Measurements from ENCODE around the gene TNIK.
A peak's percentile ranks its signal among the peaks of the same experiment; 100 is the strongest.

The TNIK gene

GRCh38 chr3:171160325-171160724 is 299.9 kb downstream of the TNIK start:
- Histone ChIP-seq H3K27me3 (ENCODE audit: control insufficient read depth in 1 of 2, insufficient read depth in 1 of 2, low read length in 2 of 2) (no peaks in the 10 kb centered on the region), H3K4me3 (ENCODE audit: insufficient read depth in 1 of 2, low read depth in 1 of 2, low read length in 2 of 2) (no peak overlapping the region), H3K4ac (ENCODE audit: low read depth in 1 of 2, low read length in 2 of 2) (no peak overlapping the region), H3K36me3 (ENCODE audit: control insufficient read depth in 1 of 2, insufficient read depth in 2 of 2, low read depth in 1 of 2, low read length in 2 of 2) (peaks cover 22 to 26% of the 10 kb centered on the region in 2 experiments), H3K23ac (ENCODE audit: low read length in 2 of 2) (no peak overlapping the region), H2BK12ac (ENCODE audit: low read length in 2 of 2) (no peak overlapping the region), H4K8ac (ENCODE audit: low read length) (no peak overlapping the region), H2AFZ (ENCODE audit: low read depth, low read length) (no peak overlapping the region), H3K14ac (ENCODE audit: low read length in 2 of 2) (no peak overlapping the region), H3K79me1 (replicated peaks; ENCODE audit: low read length, poor library complexity, severe bottlenecking) (no peaks in the 10 kb centered on the region), H2BK15ac (ENCODE audit: low read depth, poor library complexity, severe bottlenecking) (no peak overlapping the region), H4K91ac (ENCODE audit: low read length) (no peak overlapping the region), H2BK5ac (ENCODE audit: low read depth, low read length, poor library complexity, severe bottlenecking) (no peak overlapping the region), H2AK5ac (ENCODE audit: low read length, severe bottlenecking) (no peak overlapping the region), H3K27ac (ENCODE audit: low read length, poor library complexity, severe bottlenecking) (no peak overlapping the region), H3K4me1 (ENCODE audit: control insufficient read depth, insufficient read depth, low read depth, low read length) (peaks cover 11% of the 10 kb centered on the region), H2BK120ac (ENCODE audit: low read depth, low read length) (no peak overlapping the region), H3K9me3 (ENCODE audit: control insufficient read depth, low read length) (peaks cover 9% of the 10 kb centered on the region), H3K4me2 (ENCODE audit: low read length, poor library complexity, severe bottlenecking) (no peak overlapping the region), H3K9ac (ENCODE audit: low read length) (no peak overlapping the region), H3K18ac (ENCODE audit: low read depth in 1 of 2, low read length in 2 of 2) (no peak overlapping the region)
- no CpG with 5 or more reads among the region's 1 CpG for WGBS
- no peak for DNase-seq

DNA sequence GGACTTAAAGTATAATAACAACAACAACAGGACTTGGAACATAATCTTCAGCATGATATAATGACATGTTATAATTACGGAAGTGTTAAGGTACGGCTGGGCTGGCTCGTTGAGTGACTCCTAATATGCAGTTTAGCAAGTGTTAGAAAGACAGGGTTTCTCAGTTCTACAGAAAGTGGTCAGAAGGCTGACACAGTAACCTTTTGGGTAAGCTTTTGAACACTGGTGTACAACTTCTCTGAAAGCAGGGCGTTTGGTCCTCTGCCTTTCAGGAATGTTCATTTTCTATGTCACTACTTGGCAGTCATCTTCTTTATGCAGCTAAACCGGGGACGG is 300.4 kb downstream of the TNIK start:
- no peak for DNase-seq
- H3K9me3 ChIP-seq (ENCODE audit: control insufficient read depth, low read length), result peaks cover 9% of the 10 kb centered on the region

GRCh38 chr3:171159024-171159821 is 301.0 kb downstream of the TNIK start:
- H3K4ac ChIP-seq (ENCODE audit: low read depth in 1 of 2, low read length in 2 of 2), result no peak overlapping the region
- H3K36me3 ChIP-seq (ENCODE audit: control insufficient read depth in 1 of 2, insufficient read depth in 2 of 2, low read depth in 1 of 2, low read length in 2 of 2), result peaks cover 22 to 25% of the 10 kb centered on the region in 2 experiments
- H2AK5ac ChIP-seq (ENCODE audit: low read length, severe bottlenecking), result no peak overlapping the region
- WGBS, result 91% methylated on average over 17 of the region's 20 CpGs
- H3K18ac ChIP-seq (ENCODE audit: low read depth in 1 of 2, low read length in 2 of 2), result no peak overlapping the region
- no peak overlapping the region for H3K23ac ChIP-seq (ENCODE audit: low read length in 2 of 2)
- H3K4me1 ChIP-seq (ENCODE audit: control insufficient read depth, insufficient read depth, low read depth, low read length), result peaks cover 13% of the 10 kb centered on the region
- H2BK15ac ChIP-seq (ENCODE audit: low read depth, poor library complexity, severe bottlenecking), result no peak overlapping the region
- H2AFZ ChIP-seq (ENCODE audit: low read depth, low read length), result no peak overlapping the region
- H2BK120ac ChIP-seq (ENCODE audit: low read depth, low read length), result no peak overlapping the region
- no peak overlapping the region for H3K9ac ChIP-seq (ENCODE audit: low read length)
- no peaks in the 10 kb centered on the region for H3K27me3 ChIP-seq (ENCODE audit: control insufficient read depth in 1 of 2, insufficient read depth in 1 of 2, low read length in 2 of 2)
- H2BK5ac ChIP-seq (ENCODE audit: low read depth, low read length, poor library complexity, severe bottlenecking), result peak overlapping the region; percentile 20
- H3K4me2 ChIP-seq (ENCODE audit: low read length, poor library complexity, severe bottlenecking), result no peak overlapping the region
- H4K91ac ChIP-seq (ENCODE audit: low read length), result no peak overlapping the region
- peaks cover 9% of the 10 kb centered on the region for H3K9me3 ChIP-seq (ENCODE audit: control insufficient read depth, low read length)
- H3K79me1 ChIP-seq (replicated peaks; ENCODE audit: low read length, poor library complexity, severe bottlenecking), result no peaks in the 10 kb centered on the region
- no peak overlapping the region for H3K14ac ChIP-seq (ENCODE audit: low read length in 2 of 2)
- no peak overlapping the region for H3K4me3 ChIP-seq (ENCODE audit: insufficient read depth in 1 of 2, low read depth in 1 of 2, low read length in 2 of 2)
- H2BK12ac ChIP-seq (ENCODE audit: low read length in 2 of 2), result no peak overlapping the region
- no peak for DNase-seq
- H3K27ac ChIP-seq (ENCODE audit: low read length, poor library complexity, severe bottlenecking), result no peak overlapping the region
- H4K8ac ChIP-seq (ENCODE audit: low read length), result no peak overlapping the region

More for the DNA sequence above, 300.4 kb downstream of the TNIK start:
- Histone ChIP-seq H2AFZ (ENCODE audit: low read depth, low read length) (no peak overlapping the region), H3K4ac (ENCODE audit: low read depth in 1 of 2, low read length in 2 of 2) (no peak overlapping the region), H3K36me3 (ENCODE audit: control insufficient read depth in 1 of 2, insufficient read depth in 2 of 2, low read depth in 1 of 2, low read length in 2 of 2) (peaks cover 22 to 25% of the 10 kb centered on the region in 2 experiments), H3K14ac (ENCODE audit: low read length in 2 of 2) (no peak overlapping the region), H3K9ac (ENCODE audit: low read length) (no peak overlapping the region), H3K4me3 (ENCODE audit: insufficient read depth in 1 of 2, low read depth in 1 of 2, low read length in 2 of 2) (no peak overlapping the region), H2BK120ac (ENCODE audit: low read depth, low read length) (no peak overlapping the region), H3K4me1 (ENCODE audit: control insufficient read depth, insufficient read depth, low read depth, low read length) (peaks cover 13% of the 10 kb centered on the region), H4K91ac (ENCODE audit: low read length) (no peak overlapping the region), H3K18ac (ENCODE audit: low read depth in 1 of 2, low read length in 2 of 2) (no peak overlapping the region), H2BK12ac (ENCODE audit: low read length in 2 of 2) (no peak overlapping the region), H3K27ac (ENCODE audit: low read length, poor library complexity, severe bottlenecking) (no peak overlapping the region), H4K8ac (ENCODE audit: low read length) (no peak overlapping the region), H3K27me3 (ENCODE audit: control insufficient read depth in 1 of 2, insufficient read depth in 1 of 2, low read length in 2 of 2) (no peaks in the 10 kb centered on the region), H2BK5ac (ENCODE audit: low read depth, low read length, poor library complexity, severe bottlenecking) (no peak overlapping the region), H3K23ac (ENCODE audit: low read length in 2 of 2) (no peak overlapping the region), H3K79me1 (replicated peaks; ENCODE audit: low read length, poor library complexity, severe bottlenecking) (no peaks in the 10 kb centered on the region), H3K4me2 (ENCODE audit: low read length, poor library complexity, severe bottlenecking) (no peak overlapping the region), H2BK15ac (ENCODE audit: low read depth, poor library complexity, severe bottlenecking) (no peak overlapping the region), H2AK5ac (ENCODE audit: low read length, severe bottlenecking) (no peak overlapping the region)
- 94% methylated on average over 6 of the region's 6 CpGs for WGBS

GRCh38 chr3:171157980-171158379 is 302.2 kb downstream of the TNIK start:
- Histone ChIP-seq H3K4me2 (ENCODE audit: low read length, poor library complexity, severe bottlenecking) (no peak overlapping the region), H4K91ac (ENCODE audit: low read length) (no peak overlapping the region), H3K4me3 (ENCODE audit: insufficient read depth in 1 of 2, low read depth in 1 of 2, low read length in 2 of 2) (no peak overlapping the region), H3K9me3 (ENCODE audit: control insufficient read depth, low read length) (peaks cover 6% of the 10 kb centered on the region), H3K27me3 (ENCODE audit: control insufficient read depth in 1 of 2, insufficient read depth in 1 of 2, low read length in 2 of 2) (no peaks in the 10 kb centered on the region), H3K36me3 (ENCODE audit: control insufficient read depth in 1 of 2, insufficient read depth in 2 of 2, low read depth in 1 of 2, low read length in 2 of 2) (peaks cover 22 to 25% of the 10 kb centered on the region in 2 experiments), H2BK5ac (ENCODE audit: low read depth, low read length, poor library complexity, severe bottlenecking) (no peak overlapping the region), H2BK120ac (ENCODE audit: low read depth, low read length) (no peak overlapping the region), H3K79me1 (replicated peaks; ENCODE audit: low read length, poor library complexity, severe bottlenecking) (no peaks in the 10 kb centered on the region), H4K8ac (ENCODE audit: low read length) (no peak overlapping the region), H2BK15ac (ENCODE audit: low read depth, poor library complexity, severe bottlenecking) (no peak overlapping the region), H2AK5ac (ENCODE audit: low read length, severe bottlenecking) (no peak overlapping the region), H3K27ac (ENCODE audit: low read length, poor library complexity, severe bottlenecking) (no peak overlapping the region), H3K4ac (ENCODE audit: low read depth in 1 of 2, low read length in 2 of 2) (no peak overlapping the region), H2BK12ac (ENCODE audit: low read length in 2 of 2) (no peak overlapping the region), H3K14ac (ENCODE audit: low read length in 2 of 2) (no peak overlapping the region), H3K23ac (ENCODE audit: low read length in 2 of 2) (no peak overlapping the region), H3K4me1 (ENCODE audit: control insufficient read depth, insufficient read depth, low read depth, low read length) (peaks cover 13% of the 10 kb centered on the region), H3K9ac (ENCODE audit: low read length) (no peak overlapping the region), H3K18ac (ENCODE audit: low read depth in 1 of 2, low read length in 2 of 2) (no peak overlapping the region), H2AFZ (ENCODE audit: low read depth, low read length) (no peak overlapping the region)
- whole genome bisulfite sequencing, result 98% methylated on average over 3 of the region's 3 CpGs
- no peak for DNase-seq
